Liver (tissue), 9 donors: ENCODE measurements around the gene ACTL10. TPM values are rescaled to one million over a fixed set of nuclear protein-coding genes. Genes with fewer than 3 reads are reported as not detected.
A peak's percentile ranks its signal among the peaks of the same experiment; 100 is the strongest.

Experiments
- DNase-seq: peaks from one replicate; pipeline ENCODE4 v3.0.0-alpha.2; 2017; ENCODE audit warnings: low spot score
- H3K27ac ChIP-seq, 2 donors: one replicate each; pipeline ENCODE4 v1.7.0; 2013; ENCODE audit warnings: inconsistent platforms in 2 of 2, low read length in 2 of 2, control low read depth in 1 of 2, low read depth in 1 of 2, mild to moderate bottlenecking in 1 of 2
- H3K27me3 ChIP-seq, 4 donors: one replicate each; pipeline versions ENCODE4 v1.6.1 to v1.7.0; 2013; ENCODE audit warnings: low read length in 3 of 4, inconsistent platforms in 1 of 4, mild to moderate bottlenecking in 1 of 4, moderate library complexity in 1 of 4; ENCODE audit not compliant: control insufficient read depth in 4 of 4, insufficient read depth in 4 of 4
- H3K36me3 ChIP-seq, 4 donors: one replicate each; pipeline versions ENCODE4 v1.6.1 to v1.7.0; 2013; ENCODE audit warnings: low read length in 3 of 4, mild to moderate bottlenecking in 3 of 4, low read depth in 1 of 4, moderate library complexity in 1 of 4; ENCODE audit not compliant: control insufficient read depth in 4 of 4, insufficient read depth in 3 of 4
- H3K4me1 ChIP-seq, 4 donors: one replicate each; pipeline versions ENCODE4 v1.6.1 to v1.7.0; 2013; ENCODE audit warnings: low read length in 3 of 4, mild to moderate bottlenecking in 3 of 4, moderate library complexity in 1 of 4; ENCODE audit not compliant: control insufficient read depth in 4 of 4, insufficient read depth in 4 of 4
- H3K4me3 ChIP-seq, 3 donors: one replicate each; pipeline versions ENCODE4 v1.6.1 to v1.7.0; 2013; ENCODE audit warnings: low read length in 3 of 3, control low read depth in 1 of 3, low read depth in 1 of 3, mild to moderate bottlenecking in 1 of 3
- H3K9ac ChIP-seq, 2 donors: one replicate each; pipeline ENCODE4 v1.7.0; 2013; ENCODE audit warnings: low read length in 2 of 2, mild to moderate bottlenecking in 2 of 2, moderate library complexity in 2 of 2, control low read depth in 1 of 2, low read depth in 1 of 2
- H3K9me3 ChIP-seq, 4 donors: one replicate each; pipeline versions ENCODE4 v1.6.1 to v1.7.0; 2013; ENCODE audit warnings: low read length in 3 of 4; ENCODE audit not compliant: control insufficient read depth in 4 of 4
- ATF3 ChIP-seq: IDR thresholded peaks from 2 replicates; pipeline ENCODE4 v1.6.1; 2016; ENCODE audit warnings: antibody characterized with exemption
- CTCF ChIP-seq: fragments of 150-350 bp; IDR thresholded peaks from 2 replicates; pipeline ENCODE4 v1.5.1; 2017; ENCODE audit warnings: improper control_type of control experiment, low read depth, low read length; ENCODE audit not compliant: missing input control
- EGR1 ChIP-seq, 2 donors: IDR thresholded peaks; 2 replicates each; pipeline ENCODE4 v1.6.1; 2016 to 2018; ENCODE audit warnings: antibody characterized with exemption in 2 of 2, low read depth in 2 of 2
- FOXA1 ChIP-seq: IDR thresholded peaks from 2 replicates; pipeline ENCODE4 v1.6.1; 2016; ENCODE audit warnings: antibody characterized with exemption
- FOXA2 ChIP-seq: IDR thresholded peaks from 2 replicates; pipeline ENCODE4 v1.6.1; 2016; ENCODE audit warnings: antibody characterized with exemption
- HNF4A ChIP-seq, 2 donors: conservative IDR thresholded peaks; 2 replicates each; pipeline ENCODE4 v1.6.1; 2016; ENCODE audit warnings: antibody characterized with exemption in 2 of 2, mild to moderate bottlenecking in 2 of 2
- HNF4G ChIP-seq: IDR thresholded peaks from 2 replicates; pipeline ENCODE4 v1.6.1; 2016; ENCODE audit warnings: antibody characterized with exemption
- JUND ChIP-seq, 2 donors: IDR thresholded peaks; 2 replicates each; pipeline ENCODE4 v1.6.1; 2016; ENCODE audit warnings: antibody characterized with exemption in 2 of 2
- NR2F2 ChIP-seq: IDR thresholded peaks from 2 replicates; pipeline ENCODE4 v1.6.1; 2016; ENCODE audit warnings: antibody characterized with exemption
- RAD21 ChIP-seq, 2 donors: IDR thresholded peaks; 2 replicates each; pipeline ENCODE4 v1.6.1; 2016; ENCODE audit warnings: antibody characterized with exemption in 2 of 2, mild to moderate bottlenecking in 2 of 2
- REST ChIP-seq: IDR thresholded peaks from 2 replicates; pipeline ENCODE4 v1.6.1; 2016; ENCODE audit warnings: antibody characterized with exemption, mild to moderate bottlenecking
- RXRA ChIP-seq, 2 donors: IDR thresholded peaks; 2 replicates each; pipeline ENCODE4 v1.6.1; 2017 to 2018; ENCODE audit warnings: antibody characterized with exemption in 2 of 2, mild to moderate bottlenecking in 1 of 2
- SP1 ChIP-seq: IDR thresholded peaks from 2 replicates; pipeline ENCODE4 v1.6.1; 2018; ENCODE audit warnings: antibody characterized with exemption, mild to moderate bottlenecking
- TAF1 ChIP-seq: conservative IDR thresholded peaks from 2 replicates; pipeline ENCODE4 v1.6.1; 2016; ENCODE audit warnings: antibody characterized with exemption, mild to moderate bottlenecking
- YY1 ChIP-seq: IDR thresholded peaks from 2 replicates; pipeline ENCODE4 v1.6.1; 2016; ENCODE audit warnings: antibody characterized with exemption, mild to moderate bottlenecking
- ZBTB33 ChIP-seq: IDR thresholded peaks from 2 replicates; pipeline ENCODE4 v1.6.1; 2016; ENCODE audit warnings: antibody characterized with exemption
- WGBS: extraction: QIAGEN DNeasy Blood & Tissue Kit; methylation state at CpG from one replicate; pipeline ENCODE4 v1.1.7; 2013; 5-methylcytosine and 5-hydroxymethylcytosine counted together
- polyA plus RNA-seq, 2 donors: library from polyadenylated mRNA; stranded (reverse) in 1 of 2; unstranded in 1 of 2; fragments of 200-250 nt in 1 of 2; fragments of >200 nt in 1 of 2; fragmentation: Nextera tagmentation in 1 of 2; extraction: Ambion mirVana in 1 of 2; gene quantifications; one replicate each; pipeline versions ENCODE4 v1.2.1 to v1.2.3, GENCODE V29; 2013 to 2015
- total RNA-seq, 2 donors: library from RNA; depleted of rRNA; stranded (reverse); fragments of >200 nt; gene quantifications; one replicate each; pipeline ENCODE4 v1.2.3, GENCODE V29; 2014
- donor health status: healthy.
- donor health status: healthy.
- donor health status: healthy.
- donor health status: healthy.
- donor health status: healthy.

Gene ACTL10
- total and polyA plus RNA-seq, 4 donors = 0.10 to 0.50 (median 0.35) TPM

GRCh38 chr20:33689493-33689892 lies 22.8 kb downstream of the ACTL10 start:
- no peak overlapping the region for H3K9ac ChIP-seq
- no peak overlapping the region for H3K4me3 ChIP-seq
- H3K27ac ChIP-seq = no peak overlapping the region
- TF ChIP-seq FOXA2 (no peak), JUND (IDR thresholded peaks at IDR 0.05) (no peak), EGR1 (IDR thresholded peaks at IDR 0.05; ENCODE audit: low read depth in 2 of 2) (no peak), RAD21 (IDR thresholded peaks at IDR 0.05) (no peak), REST (no peak), SP1 (no peak), ATF3 (no peak), FOXA1 (no peak), RXRA (IDR thresholded peaks at IDR 0.05) (no peak), CTCF (no peak), HNF4G (no peak), HNF4A (conservative IDR thresholded peaks at IDR 0.05) (no peak)
- WGBS = 97% methylated on average over 1 of the region's 1 CpG
- H3K27me3 ChIP-seq = no peaks in the 10 kb centered on the region
- H3K9me3 ChIP-seq = no peaks in the 10 kb centered on the region
- no peaks in the 10 kb centered on the region for H3K36me3 ChIP-seq
- H3K4me1 ChIP-seq = peaks cover 2 to 14% (median 8%) of the 10 kb centered on the region in 4 donors
- DNase-seq = no peak

GRCh38 chr20:33689973-33690372 lies 23.2 kb downstream of the ACTL10 start:
- 55% methylated on average over 4 of the region's 4 CpGs for WGBS
- peaks cover 2 to 14% (median 8%) of the 10 kb centered on the region in 4 donors for H3K4me1 ChIP-seq
- peak; percentile 64 for DNase-seq

More at GRCh38 chr20:33689973-33690372, 23.2 kb downstream of the ACTL10 start:
- Histone ChIP-seq H3K27me3 (no peaks in the 10 kb centered on the region), H3K36me3 (no peaks in the 10 kb centered on the region), H3K9me3 (no peaks in the 10 kb centered on the region), H3K27ac (no peak overlapping the region), H3K4me3 (no peak overlapping the region), H3K9ac (no peak overlapping the region)
- TF ChIP-seq SP1 (no peak), YY1 (no peak), RXRA (IDR thresholded peaks at IDR 0.05) (no peak), CTCF (no peak), TAF1 (no peak), ATF3 (no peak), EGR1 (IDR thresholded peaks at IDR 0.05; ENCODE audit: low read depth in 2 of 2) (no peak), ZBTB33 (no peak), NR2F2 (no peak), HNF4G (no peak)
